Spinal cord (tissue), 10 donors: ENCODE results near the gene OR1B1. TPM values are rescaled to one million over a fixed set of nuclear protein-coding genes. Genes with fewer than 3 reads are reported as not detected.

Experiments
- DNase-seq, 6 donors: peaks; one replicate each; pipeline versions ENCODE4 v3.0.0 to v3.0.0-alpha.2; 2013 to 2015; ENCODE audit warnings: low spot score in 6 of 6, low read depth in 4 of 6
- H3K27ac ChIP-seq: one replicate; pipeline ENCODE4 v1.5.1; 2013; ENCODE audit warnings: low read depth, low read length, control low read depth
- H3K27me3 ChIP-seq: one replicate; pipeline ENCODE4 v1.6.1; 2013; ENCODE audit warnings: low read length; ENCODE audit not compliant: control insufficient read depth, insufficient read depth
- H3K36me3 ChIP-seq: one replicate; pipeline ENCODE4 v1.6.1; 2013; ENCODE audit warnings: low read length; ENCODE audit not compliant: control insufficient read depth, insufficient read depth
- H3K4me1 ChIP-seq: one replicate; pipeline ENCODE4 v1.6.1; 2013; ENCODE audit warnings: low read length; ENCODE audit not compliant: control insufficient read depth, insufficient read depth
- H3K4me3 ChIP-seq: one replicate; pipeline ENCODE4 v1.5.1; 2013; ENCODE audit warnings: low read depth, low read length, control low read depth
- H3K9me3 ChIP-seq: one replicate; pipeline ENCODE4 v1.6.1; 2013; ENCODE audit warnings: low read length; ENCODE audit not compliant: control insufficient read depth, insufficient read depth
- WGBS: methylation state at CpG from one replicate; pipeline ENCODE4 v1.1.5; 2013; ENCODE audit warnings: missing lambda C conversion rate; ENCODE audit not compliant: insufficient coverage; 5-methylcytosine and 5-hydroxymethylcytosine counted together
- long read RNA-seq, 4 donors: transcript quantifications; one replicate each; lab custom pipeline, GENCODE V29; 2026
- polyA plus RNA-seq, 2 donors: library from polyadenylated mRNA; unstranded; fragments of 120-200 nt; gene quantifications; one replicate each; pipeline ENCODE4 v1.2.1, GENCODE V29; 2013; ENCODE audit not compliant: insufficient read length in 2 of 2
- total RNA-seq, 2 donors: library from RNA; depleted of rRNA in 1 of 2; stranded (reverse); fragments of 120-200 nt in 1 of 2; fragments of >200 nt in 1 of 2; gene quantifications; one replicate each; pipeline versions ENCODE4 v1.2.3 to v1.2.4, GENCODE V29; 2013 to 2014
- donor health status: healthy.

The OR1B1 gene
- total RNA-seq = not detected
- polyA plus RNA-seq = not detected
- long read RNA-seq, donor 1 = 0 reads
- long read RNA-seq, donor 2 = 0 reads
- long read RNA-seq, donor 3 = 0 reads
- long read RNA-seq, donor 4 = 0 reads

DNA sequence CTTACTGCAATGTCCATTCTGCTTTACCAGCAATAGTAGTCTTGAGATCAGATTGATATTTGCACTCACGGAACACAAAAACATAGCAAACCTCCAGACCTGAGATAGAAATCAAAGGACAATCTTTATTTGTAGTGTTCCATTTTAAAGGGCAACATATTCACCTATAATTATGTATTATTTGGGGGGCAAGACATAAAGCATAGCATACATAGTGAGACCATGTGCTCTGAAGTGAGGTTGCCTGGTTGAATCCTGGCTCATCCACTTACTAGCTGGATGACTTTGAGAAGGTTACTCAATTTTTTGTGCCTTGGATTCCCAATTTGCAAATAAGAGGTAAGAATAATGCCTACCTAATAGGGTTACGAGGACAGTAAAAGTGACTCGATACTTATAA lies at the start of gene OR1B1:
TSS of gene OR1B1 (minus strand) at position 101 of the 400 bp plus-strand sequence.
- no peaks in the 10 kb centered on the region for H3K9me3 ChIP-seq

DNA sequence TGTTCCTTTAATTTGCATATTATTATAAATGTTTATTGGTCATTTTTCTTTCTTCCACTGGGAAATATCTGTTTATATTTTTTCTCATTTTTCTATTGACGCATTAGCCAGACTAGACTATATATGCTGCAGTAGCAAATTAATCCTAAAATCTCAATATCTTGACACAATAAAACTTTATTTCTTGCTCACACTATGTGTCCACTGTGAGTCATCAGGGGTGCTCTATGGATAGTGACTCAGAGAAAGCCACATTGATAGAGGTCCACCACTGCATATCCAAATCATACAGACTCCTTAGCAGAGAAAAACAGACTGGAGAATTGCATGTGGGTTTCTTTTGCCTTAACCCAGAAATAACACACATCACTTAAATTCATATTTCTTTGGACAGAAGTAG lies 38.3 kb upstream of the OR1B1 start:
- peaks cover 1% of the 10 kb centered on the region for H3K9me3 ChIP-seq
- no peak overlapping the region for H3K27ac ChIP-seq
- no peak for DNase-seq
- H3K27me3 ChIP-seq = no peaks in the 10 kb centered on the region
- no peaks in the 10 kb centered on the region for H3K36me3 ChIP-seq
- no peak overlapping the region for H3K4me3 ChIP-seq
- no peaks in the 10 kb centered on the region for H3K4me1 ChIP-seq
- no CpG with 5 or more reads among the region's 1 CpG for WGBS

More for the DNA sequence above, at the start of gene OR1B1:
- H3K4me3 ChIP-seq = no peak within 1 kb of the TSS
- no peak within 1 kb of the TSS for H3K27ac ChIP-seq
- H3K27me3 ChIP-seq = peaks cover 2% of the 10 kb centered on the region
- no CpG with 5 or more reads among the region's 3 CpGs for WGBS
- DNase-seq = no peak
- no peaks in the 10 kb centered on the region for H3K36me3 ChIP-seq
- H3K4me1 ChIP-seq = no peaks in the 10 kb centered on the region

DNA sequence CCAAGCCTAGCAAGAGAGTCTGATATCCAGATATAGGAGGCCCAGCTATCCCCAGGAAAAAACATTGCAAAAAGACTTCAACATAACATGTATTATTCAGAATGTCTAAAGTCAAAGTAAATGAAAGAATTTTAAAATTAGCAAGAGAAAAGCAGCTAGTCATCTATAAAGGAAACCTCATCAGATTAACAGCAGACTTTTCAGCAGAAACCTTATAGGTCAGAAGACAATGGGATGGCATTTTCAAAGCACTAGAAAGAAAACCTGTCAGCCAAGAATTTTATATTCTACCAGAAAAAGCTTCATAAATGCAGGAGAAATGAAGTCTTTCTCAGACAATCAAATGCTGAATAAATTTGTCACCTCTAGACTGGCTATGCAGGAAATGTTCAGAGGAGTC lies 27.4 kb upstream of the OR1B1 start:
- H3K36me3 ChIP-seq = no peaks in the 10 kb centered on the region
- H3K27ac ChIP-seq = no peak overlapping the region
- H3K4me1 ChIP-seq = no peaks in the 10 kb centered on the region
- H3K9me3 ChIP-seq = peaks cover 7% of the 10 kb centered on the region
- no peak overlapping the region for H3K4me3 ChIP-seq
- no peaks in the 10 kb centered on the region for H3K27me3 ChIP-seq
- DNase-seq = no peak

DNA sequence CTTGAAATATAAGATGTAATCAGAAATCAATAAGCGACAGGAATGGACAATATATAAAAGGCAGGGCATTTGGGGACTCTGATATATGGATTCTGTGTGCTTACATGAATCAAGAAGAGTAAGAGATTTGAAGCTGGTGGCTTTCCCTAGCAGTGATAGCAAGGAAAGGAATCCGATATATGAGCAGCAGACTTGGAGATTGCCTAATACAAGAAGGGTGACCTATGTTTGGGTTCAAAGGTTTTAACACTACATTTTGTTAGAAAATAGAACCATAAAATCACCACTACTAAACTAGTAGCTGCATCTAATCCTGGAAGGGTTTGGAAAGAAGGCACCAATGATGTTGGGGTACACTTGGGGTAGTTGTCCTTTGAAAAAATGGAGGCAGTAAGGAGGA lies 15.1 kb upstream of the OR1B1 start:
- DNase-seq = no peak
- H3K27ac ChIP-seq = no peak overlapping the region
- 88% methylated on average over 1 of the region's 2 CpGs for WGBS
- no peaks in the 10 kb centered on the region for H3K9me3 ChIP-seq
- no peaks in the 10 kb centered on the region for H3K4me1 ChIP-seq
- H3K36me3 ChIP-seq = no peaks in the 10 kb centered on the region
- no peaks in the 10 kb centered on the region for H3K27me3 ChIP-seq
- no peak overlapping the region for H3K4me3 ChIP-seq

DNA sequence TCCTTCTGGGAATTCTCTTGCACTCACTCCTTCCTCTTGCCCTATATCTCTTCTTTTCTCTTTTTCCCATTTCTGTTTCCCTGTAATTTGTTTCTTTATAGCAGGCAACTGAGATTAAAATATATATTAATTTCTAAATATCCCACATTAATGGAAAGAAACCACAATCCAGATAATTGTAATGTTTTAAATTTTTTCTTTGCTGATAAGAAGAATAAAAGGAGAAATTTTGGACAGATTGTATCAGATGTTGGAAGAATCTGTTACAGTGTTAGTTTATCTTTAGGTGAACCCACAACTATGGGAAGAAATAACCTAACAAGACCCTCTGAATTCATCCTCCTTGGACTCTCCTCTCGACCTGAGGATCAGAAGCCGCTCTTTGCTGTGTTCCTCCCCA lies 4.0 kb upstream of the OR1B1 start, which contains the start of gene OR1L1:
TSS of gene OR1L1 (plus strand) at position 301 of the 400 bp plus-strand sequence. CDS start at position 301, 0 bp downstream.
- WGBS = 78% methylated on average over 2 of the region's 2 CpGs
- DNase-seq = no peak
- Histone ChIP-seq H3K9me3 (no peaks in the 10 kb centered on the region), H3K27ac (no peak within 1 kb of the TSS), H3K36me3 (no peaks in the 10 kb centered on the region), H3K4me3 (no peak within 1 kb of the TSS), H3K27me3 (no peaks in the 10 kb centered on the region), H3K4me1 (no peaks in the 10 kb centered on the region)

DNA sequence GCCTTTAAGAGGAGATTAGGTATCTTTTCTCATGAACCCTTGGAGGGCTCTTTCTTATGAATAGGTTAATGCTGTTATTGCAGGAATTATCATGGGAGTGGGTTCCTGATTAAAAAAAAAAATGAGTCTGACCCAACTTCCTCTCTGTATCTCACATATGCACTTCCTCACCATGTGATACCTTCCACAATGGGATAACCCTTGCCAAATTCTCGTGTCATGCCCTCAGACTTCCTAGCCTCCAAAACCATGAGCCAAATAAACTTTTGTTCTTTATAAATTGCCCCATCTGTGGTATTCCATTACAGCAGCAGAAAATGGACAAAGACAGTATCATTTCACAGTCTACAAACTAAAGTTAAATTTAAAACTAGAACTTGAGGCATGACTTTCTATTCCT lies 1.0 kb downstream of the OR1B1 start:
- no peak for DNase-seq
- H3K4me3 ChIP-seq = no peak overlapping the region
- H3K9me3 ChIP-seq = no peaks in the 10 kb centered on the region
- 30% methylated on average over 1 of the region's 1 CpG for WGBS
- no peak overlapping the region for H3K27ac ChIP-seq
- H3K27me3 ChIP-seq = peaks cover 2% of the 10 kb centered on the region
- H3K36me3 ChIP-seq = no peaks in the 10 kb centered on the region
- H3K4me1 ChIP-seq = no peaks in the 10 kb centered on the region

DNA sequence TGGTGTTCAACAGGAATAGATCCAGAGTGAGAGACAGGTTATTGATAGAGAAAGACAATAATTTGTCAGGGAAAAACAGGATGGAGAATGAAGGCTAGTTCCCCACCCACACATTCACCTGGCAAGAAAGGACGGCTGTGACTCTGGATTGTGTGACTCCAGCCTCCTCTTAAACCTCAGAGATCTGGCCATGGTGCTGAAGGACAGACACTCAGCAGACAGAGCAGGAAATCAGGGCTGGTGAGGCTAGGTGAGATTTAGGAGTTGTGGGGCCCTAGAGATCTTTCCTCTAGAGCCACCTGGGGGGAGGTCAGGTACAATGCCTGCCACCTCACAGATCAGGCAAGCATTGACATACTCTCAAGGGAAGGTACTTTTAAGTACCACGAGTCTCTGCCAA lies 15.2 kb downstream of the OR1B1 start:
- no peak for DNase-seq
- Histone ChIP-seq H3K27me3 (no peaks in the 10 kb centered on the region), H3K36me3 (no peaks in the 10 kb centered on the region), H3K4me3 (no peak overlapping the region), H3K4me1 (no peaks in the 10 kb centered on the region), H3K27ac (no peak overlapping the region), H3K9me3 (no peaks in the 10 kb centered on the region)
- WGBS = no CpG with 5 or more reads among the region's 2 CpGs

DNA sequence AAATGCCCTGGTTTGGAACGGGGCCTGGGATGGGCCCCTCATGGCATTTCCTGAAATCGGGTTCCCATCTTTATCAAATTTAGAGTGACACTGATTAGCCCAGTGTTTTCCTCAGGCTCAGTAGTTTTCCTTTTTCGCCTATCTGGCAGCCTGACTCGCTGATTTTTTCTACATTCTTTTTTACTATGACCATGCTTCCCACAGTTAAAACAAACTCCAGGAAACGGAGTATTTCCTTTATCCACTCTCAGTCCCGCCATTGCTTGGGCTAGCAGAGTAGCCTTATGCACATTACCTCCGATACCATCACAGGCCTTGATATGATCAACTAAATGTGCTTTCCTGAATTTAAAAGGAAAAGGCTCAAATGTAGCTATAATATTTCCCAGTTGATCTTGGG lies 37.4 kb downstream of the OR1B1 start:
- H3K27me3 ChIP-seq = no peaks in the 10 kb centered on the region
- no peaks in the 10 kb centered on the region for H3K36me3 ChIP-seq
- no peaks in the 10 kb centered on the region for H3K4me1 ChIP-seq
- H3K4me3 ChIP-seq = no peak overlapping the region
- 68% methylated on average over 4 of the region's 7 CpGs for WGBS
- no peak for DNase-seq
- no peaks in the 10 kb centered on the region for H3K9me3 ChIP-seq
- no peak overlapping the region for H3K27ac ChIP-seq

DNA sequence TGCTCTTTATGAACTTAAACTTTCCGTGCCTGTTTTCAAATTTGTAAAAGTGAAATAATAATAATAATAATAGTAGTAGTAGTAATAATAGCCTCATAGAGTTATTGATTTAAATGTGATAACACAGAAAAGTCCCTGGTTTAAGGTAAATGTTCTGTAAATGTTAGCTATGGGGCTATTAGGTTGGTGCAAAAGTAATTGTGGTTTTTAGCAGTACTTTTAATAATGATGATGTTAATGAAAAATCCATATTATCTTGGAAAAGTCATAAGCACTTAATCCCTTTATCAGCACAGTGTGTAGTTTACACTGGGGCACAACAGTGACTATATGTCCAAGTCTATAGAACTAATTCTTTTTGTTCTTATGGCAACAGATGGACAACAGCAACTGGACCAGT lies 43.1 kb downstream of the OR1B1 start, which contains the start of gene OR1Q1:
TSS of gene OR1Q1 (plus strand) at position 377 of the 400 bp plus-strand sequence. CDS start at position 377, 0 bp downstream.
- DNase-seq = no peak
- Histone ChIP-seq H3K36me3 (no peaks in the 10 kb centered on the region), H3K27me3 (peaks cover 2% of the 10 kb centered on the region), H3K4me1 (no peaks in the 10 kb centered on the region), H3K9me3 (no peaks in the 10 kb centered on the region), H3K4me3 (no peak within 1 kb of the TSS), H3K27ac (no peak within 1 kb of the TSS)
- no CpG with 5 or more reads among the region's 1 CpG for WGBS

DNA sequence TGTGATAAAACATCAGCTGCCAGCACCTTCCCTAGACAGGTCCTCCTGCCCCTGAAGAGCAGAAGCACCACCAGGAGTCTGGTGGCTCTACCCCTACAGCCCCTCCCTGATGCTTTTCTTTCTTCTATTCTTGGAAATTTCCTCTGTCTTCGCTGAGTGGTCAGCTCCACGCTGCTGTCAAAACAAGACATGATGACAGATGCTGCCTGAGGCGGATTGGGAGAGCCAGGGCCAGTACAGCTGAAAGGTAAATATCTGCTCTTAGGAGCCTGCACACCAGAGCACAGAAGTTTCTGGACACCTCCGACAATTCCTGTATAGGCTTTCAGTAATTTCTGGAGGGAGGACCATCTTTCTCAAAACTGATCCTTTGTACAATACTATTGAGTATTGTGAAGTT lies 47.6 kb downstream of the OR1B1 start:
- Histone ChIP-seq H3K9me3 (no peaks in the 10 kb centered on the region), H3K36me3 (no peaks in the 10 kb centered on the region), H3K27ac (no peak overlapping the region), H3K4me3 (no peak overlapping the region), H3K4me1 (no peaks in the 10 kb centered on the region), H3K27me3 (peaks cover 2% of the 10 kb centered on the region)
- DNase-seq = no peak
- 56% methylated on average over 3 of the region's 4 CpGs for WGBS
